ENCODE results near the gene SLC49A3. TPM values are rescaled to one million over a fixed set of nuclear protein-coding genes. Genes with fewer than 3 reads are reported as not detected.

SLC49A3 gene
- total RNA-seq, 1 experiment from 2014 or later = 6.9 TPM

DNA sequence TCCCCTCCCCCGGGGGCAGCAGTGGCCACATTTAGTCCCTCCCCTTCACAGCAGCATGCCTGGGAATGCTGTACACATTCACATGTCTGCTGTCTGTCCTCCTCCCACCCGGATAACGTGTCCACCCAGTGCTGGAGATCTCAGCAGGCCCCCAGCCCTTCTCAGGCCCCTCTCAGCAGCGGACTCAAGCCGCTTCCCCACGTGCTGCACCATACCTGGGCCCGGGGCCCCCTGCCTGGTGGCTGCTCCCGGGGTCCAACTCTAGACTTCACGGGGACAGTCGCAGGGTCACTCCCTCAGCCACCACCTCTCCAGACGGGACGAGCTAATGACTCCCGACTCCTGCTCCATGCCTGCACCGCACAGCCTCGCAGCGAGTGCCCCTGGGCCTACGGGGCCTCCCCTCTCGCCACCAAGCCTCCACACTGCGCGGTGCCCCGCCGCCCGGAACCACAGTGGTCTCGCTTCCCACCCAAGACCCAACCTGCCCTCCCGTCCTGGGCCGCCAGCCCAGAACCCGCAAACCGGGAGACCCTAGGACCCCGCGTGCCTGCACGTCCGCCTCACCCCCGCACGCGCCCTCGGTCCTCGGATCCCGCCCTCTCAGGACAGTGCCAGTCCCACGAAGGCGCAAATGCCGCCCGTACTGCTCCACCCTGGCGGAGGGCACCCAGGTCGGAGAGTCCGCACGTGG, 15.4 kb upstream of the SLC49A3 start:
- DNase-seq = no peak
- H3K4me2 ChIP-seq (ENCODE audit: insufficient read depth, insufficient read length, low read length) = no peak overlapping the region
- no peak overlapping the region for H3K9ac ChIP-seq (ENCODE audit: extremely low read depth, insufficient read length, low read length)
- no peak overlapping the region for H2BK20ac ChIP-seq (ENCODE audit: low read depth, low read length, poor library complexity, severe bottlenecking)
- no peak overlapping the region for H3K56ac ChIP-seq (ENCODE audit: insufficient read length, low read depth, low read length)
- H3K9me3 ChIP-seq (ENCODE audit: control insufficient read depth, low read depth, low read length) = no peaks in the 10 kb centered on the region
- peaks cover 4% of the 10 kb centered on the region for H4K20me1 ChIP-seq (ENCODE audit: control insufficient read depth, insufficient read depth, insufficient read length)
- H3K4me1 Mint-ChIP-seq = peaks cover 8 to 9% of the 10 kb centered on the region in 2 experiments; a peak in 3 of 4 replicates
- H4K91ac ChIP-seq (ENCODE audit: insufficient read length, low read depth, low read length) = no peak overlapping the region
- no peak overlapping the region for H2BK5ac ChIP-seq (ENCODE audit: insufficient read length, low read length)
- H3K18ac ChIP-seq (ENCODE audit: insufficient read length, low read depth, low read length) = no peak overlapping the region
- peaks cover 14% of the 10 kb centered on the region; the same call in 1 of the 2 replicates for H3K79me2 ChIP-seq (ENCODE audit: insufficient read depth, low read length)
- H3K36me3 Mint-ChIP-seq (ENCODE audit: insufficient read depth in 1 of 3, low read depth in 3 of 3) = peaks cover 8 to 10% (median 8%) of the 10 kb centered on the region in 3 experiments; a peak in 6 of 7 replicates
- no peak overlapping the region for H2BK15ac ChIP-seq (ENCODE audit: low read depth, low read length)
- H3K79me1 ChIP-seq (ENCODE audit: insufficient read depth, low read depth, low read length, poor library complexity, severe bottlenecking) = peaks cover 8% of the 10 kb centered on the region
- H3K9me3 Mint-ChIP-seq = peaks cover 0 to 7% of the 10 kb centered on the region in 2 experiments; a peak in 2 of 5 replicates
- no peak overlapping the region for H3K4ac ChIP-seq (ENCODE audit: low read depth, low read length)
- H3K23me2 ChIP-seq (ENCODE audit: insufficient read length, low read depth, low read length, poor library complexity, severe bottlenecking) = peaks cover 3% of the 10 kb centered on the region
- H3K4me1 ChIP-seq (ENCODE audit: insufficient read depth, low read length) = peaks cover 1% of the 10 kb centered on the region; the same call in 1 of the 2 replicates
- no peak overlapping the region for H2BK120ac ChIP-seq (ENCODE audit: low read depth, low read length, poor library complexity, severe bottlenecking)
- H3K27me3 Mint-ChIP-seq (ENCODE audit: low read depth) = peaks cover 24% of the 10 kb centered on the region
- no CpG with 5 or more reads among the region's 46 CpGs for WGBS (ENCODE audit: extremely low coverage, insufficient read length, low lambda C conversion rate)
- H2BK12ac ChIP-seq (ENCODE audit: insufficient read length, low read depth, low read length) = no peak overlapping the region
- H3K14ac ChIP-seq (ENCODE audit: insufficient read depth, low read length) = no peak overlapping the region; the same call in 1 of the 2 replicates
- no peak overlapping the region for H4K5ac ChIP-seq (ENCODE audit: insufficient read length, low read depth, low read length)
- no peaks in the 10 kb centered on the region; the same call in 1 of the 2 replicates for H3K27me3 ChIP-seq (ENCODE audit: insufficient read depth, low read length)
- H3K27ac ChIP-seq (ENCODE audit: insufficient read length, low read depth, low read length) = no peak overlapping the region
- no peak overlapping the region for H2AK5ac ChIP-seq (ENCODE audit: insufficient read length, low read length)
- no peak overlapping the region for H3K4me3 Mint-ChIP-seq
- H3K27ac Mint-ChIP-seq = no peak overlapping the region
- no peak overlapping the region for H3K23ac ChIP-seq (ENCODE audit: insufficient read length, low read depth, low read length)
- TF ChIP-seq, protein P1, sequence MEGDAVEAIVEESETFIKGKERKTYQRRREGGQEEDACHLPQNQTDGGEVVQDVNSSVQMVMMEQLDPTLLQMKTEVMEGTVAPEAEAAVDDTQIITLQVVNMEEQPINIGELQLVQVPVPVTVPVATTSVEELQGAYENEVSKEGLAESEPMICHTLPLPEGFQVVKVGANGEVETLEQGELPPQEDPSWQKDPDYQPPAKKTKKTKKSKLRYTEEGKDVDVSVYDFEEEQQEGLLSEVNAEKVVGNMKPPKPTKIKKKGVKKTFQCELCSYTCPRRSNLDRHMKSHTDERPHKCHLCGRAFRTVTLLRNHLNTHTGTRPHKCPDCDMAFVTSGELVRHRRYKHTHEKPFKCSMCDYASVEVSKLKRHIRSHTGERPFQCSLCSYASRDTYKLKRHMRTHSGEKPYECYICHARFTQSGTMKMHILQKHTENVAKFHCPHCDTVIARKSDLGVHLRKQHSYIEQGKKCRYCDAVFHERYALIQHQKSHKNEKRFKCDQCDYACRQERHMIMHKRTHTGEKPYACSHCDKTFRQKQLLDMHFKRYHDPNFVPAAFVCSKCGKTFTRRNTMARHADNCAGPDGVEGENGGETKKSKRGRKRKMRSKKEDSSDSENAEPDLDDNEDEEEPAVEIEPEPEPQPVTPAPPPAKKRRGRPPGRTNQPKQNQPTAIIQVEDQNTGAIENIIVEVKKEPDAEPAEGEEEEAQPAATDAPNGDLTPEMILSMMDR (conservative IDR thresholded peaks at IDR 0.05) = no peak
- no peak overlapping the region for H3T11ph ChIP-seq (ENCODE audit: low read length)
- H2AFZ ChIP-seq (ENCODE audit: low read length) = no peak overlapping the region
- no peak overlapping the region for H4K8ac ChIP-seq (replicated peaks; ENCODE audit: insufficient read length, low read depth, low read length)
